ENCODE results near the gene OTUB2. TPM values are rescaled to one million over a fixed set of nuclear protein-coding genes. Genes with fewer than 3 reads are reported as not detected.

Gene OTUB2
- total RNA-seq, 1 experiment from 2014 or later, result 3.4 TPM

- in situ Hi-C loops (cut with HindIII; ENCODE audit: low pct_unique_long_range_greater_than_20kb, low sequenced_read_pairs), result no loop called here
- ChIA-PET POLR2A (no interaction called here), CTCF (no interaction called here)
- Histone ChIP-seq H3K27ac (ENCODE audit: low read length) (no peak overlapping the region), H3K4me1 (ENCODE audit: control insufficient read depth, insufficient read depth, low read length) (no peaks in the 10 kb centered on the region), H3K4me3 (ENCODE audit: low read depth in 2 of 2, low read length in 2 of 2) (no peak overlapping the region), H3K9me3 (ENCODE audit: control insufficient read depth, insufficient read depth, low read depth, low read length) (no peaks in the 10 kb centered on the region), H3K27me3 (ENCODE audit: control insufficient read depth, insufficient read depth, low read length) (no peaks in the 10 kb centered on the region), H3K36me3 (ENCODE audit: control insufficient read depth, insufficient read depth, low read length) (no peaks in the 10 kb centered on the region; the same call in 1 of the 2 replicates)
- DNase-seq (ENCODE audit: low read depth, low spot score) (no peak), ATAC-seq (no peak)
- no TSS peak for BruUV-seq (replicated peaks)
- TF ChIP-seq SIN3A (IDR thresholded peaks at IDR 0.05; ENCODE audit: borderline replicate concordance, insufficient read depth, low read depth, low read length) (no peak), TCF7L2 (IDR thresholded peaks at IDR 0.05; ENCODE audit: low read depth, low read length) (no peak), CTCF (IDR thresholded peaks at IDR 0.05) (no peak), REST (IDR thresholded peaks at IDR 0.05; ENCODE audit: insufficient read depth in 1 of 2, low read depth in 2 of 2, low read length in 1 of 2) (no peak), POLR2AphosphoS5 (IDR thresholded peaks at IDR 0.05; ENCODE audit: low read depth, low read length) (no peak)
- intact Hi-C loops (cut with micrococcal nuclease; ENCODE audit: unreplicated experiment), result no loop called here
These were observed 19.6 kb downstream of the OTUB2 start for GRCh38 chr14:94045563-94046345.

GRCh38 chr14:94046696-94047250, 20.6 kb downstream of the OTUB2 start:
- Histone ChIP-seq H3K9me3 (ENCODE audit: control insufficient read depth, insufficient read depth, low read depth, low read length) (no peaks in the 10 kb centered on the region), H3K36me3 (ENCODE audit: control insufficient read depth, insufficient read depth, low read length) (no peaks in the 10 kb centered on the region; the same call in 1 of the 2 replicates), H3K4me1 (ENCODE audit: control insufficient read depth, insufficient read depth, low read length) (no peaks in the 10 kb centered on the region), H3K27me3 (ENCODE audit: control insufficient read depth, insufficient read depth, low read length) (no peaks in the 10 kb centered on the region), H3K27ac (ENCODE audit: low read length) (no peak overlapping the region), H3K4me3 (ENCODE audit: low read depth in 2 of 2, low read length in 2 of 2) (no peak overlapping the region)
- ChIA-PET CTCF (no interaction called here), POLR2A (no interaction called here)
- BruUV-seq (replicated peaks), result no TSS peak
- intact Hi-C loops (cut with micrococcal nuclease; ENCODE audit: unreplicated experiment) (no loop called here), in situ Hi-C loops (cut with HindIII; ENCODE audit: low pct_unique_long_range_greater_than_20kb, low sequenced_read_pairs) (no loop called here)
- DNase-seq (ENCODE audit: low read depth, low spot score) (no peak), ATAC-seq (no peak)
- TF ChIP-seq TCF7L2 (IDR thresholded peaks at IDR 0.05; ENCODE audit: low read depth, low read length), result no peak
- no peak for TF ChIP-seq POLR2AphosphoS5 (IDR thresholded peaks at IDR 0.05; ENCODE audit: low read depth, low read length)
- no peak for TF ChIP-seq CTCF (IDR thresholded peaks at IDR 0.05)
- TF ChIP-seq SIN3A (IDR thresholded peaks at IDR 0.05; ENCODE audit: borderline replicate concordance, insufficient read depth, low read depth, low read length), result no peak
- no peak for TF ChIP-seq REST (IDR thresholded peaks at IDR 0.05; ENCODE audit: insufficient read depth in 1 of 2, low read depth in 2 of 2, low read length in 1 of 2)
